Activated CD4-positive, alpha-beta memory T cell treated with anti-CD3 and anti-CD28 coated beads for 36 hours (primary cell): Measurements from ENCODE around the gene GOLGA8N. TPM values are rescaled to one million over a fixed set of nuclear protein-coding genes. Genes with fewer than 3 reads are reported as not detected.

Experiments used
- CTCF ChIA-PET: fragments of 350-600 bp; sonication (Branson Sonifier 250); formaldehyde crosslinking; loops from one replicate; lab custom pipeline; 2021; ENCODE audit warnings: antibody characterized with exemption, inconsistent platforms; lab: Charles Lee
- POLR2A ChIA-PET: fragments of 350-600 bp; sonication (Branson Sonifier 250); formaldehyde crosslinking; loops from one replicate; lab custom pipeline; 2021; ENCODE audit warnings: antibody characterized with exemption; lab: Charles Lee
- DNase-seq: peaks from one replicate; pipeline ENCODE4 v3.0.0-alpha.2; 2020
- H3K27ac Mint-ChIP-seq: one replicate; pipeline ENCODE4 v1.8.0; 2021; ENCODE audit warnings: mixed read lengths
- H3K27me3 Mint-ChIP-seq: one replicate; pipeline ENCODE4 v1.8.0; 2021; ENCODE audit warnings: mixed read lengths
- H3K36me3 Mint-ChIP-seq: one replicate; pipeline ENCODE4 v1.8.0; 2021; ENCODE audit warnings: mixed read lengths
- H3K4me1 Mint-ChIP-seq: one replicate; pipeline ENCODE4 v1.8.0; 2021; ENCODE audit warnings: low read depth, mixed read lengths
- H3K4me3 Mint-ChIP-seq: one replicate; pipeline ENCODE4 v1.8.0; 2021; ENCODE audit warnings: mild to moderate bottlenecking, mixed read lengths
- H3K9me3 Mint-ChIP-seq: one replicate; pipeline ENCODE4 v1.8.0; 2021; ENCODE audit warnings: mixed read lengths
- intact Hi-C: fragments of 100-400 bp; cut with micrococcal nuclease; formaldehyde crosslinking; loops from one replicate; pipeline ENCODE4 v1.15.1; 2023
- total RNA-seq, 2 experiments: library from RNA; stranded (reverse); gene quantifications; one replicate each; pipeline ENCODE4 v1.2.3, GENCODE V29; 2021

Gene GOLGA8N
- total RNA-seq, 2 experiments from 2014 or later, result 1.0 to 1.3 TPM

DNA sequence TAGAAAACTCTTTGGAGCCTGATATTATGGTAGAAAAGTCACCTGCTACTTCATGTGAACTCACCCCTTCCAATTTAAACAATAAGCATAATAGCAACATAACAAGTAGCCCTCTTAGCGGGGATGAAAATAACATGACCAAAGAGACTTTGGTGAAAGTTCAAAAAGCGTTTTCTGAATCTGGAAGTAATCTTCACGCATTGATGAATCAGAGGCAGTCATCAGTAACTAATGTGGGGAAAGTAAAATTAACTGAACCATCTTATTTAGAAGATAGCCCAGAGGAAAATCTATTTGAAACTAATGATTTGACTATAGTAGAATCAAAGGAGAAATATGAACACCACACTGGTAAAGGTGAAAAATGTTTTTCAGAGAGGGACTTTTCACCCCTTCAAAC is 43.2 kb downstream of the GOLGA8N start:
- Mint-ChIP-seq H3K27ac (no peak overlapping the region), H3K4me1 (no peaks in the 10 kb centered on the region), H3K9me3 (no peaks in the 10 kb centered on the region), H3K36me3 (peaks cover 50% of the 10 kb centered on the region), H3K4me3 (no peak overlapping the region), H3K27me3 (no peaks in the 10 kb centered on the region)
- intact Hi-C loops, result no loop called here
- CTCF ChIA-PET, result no interaction called here
- POLR2A ChIA-PET, result no interaction called here
- no peak for DNase-seq

DNA sequence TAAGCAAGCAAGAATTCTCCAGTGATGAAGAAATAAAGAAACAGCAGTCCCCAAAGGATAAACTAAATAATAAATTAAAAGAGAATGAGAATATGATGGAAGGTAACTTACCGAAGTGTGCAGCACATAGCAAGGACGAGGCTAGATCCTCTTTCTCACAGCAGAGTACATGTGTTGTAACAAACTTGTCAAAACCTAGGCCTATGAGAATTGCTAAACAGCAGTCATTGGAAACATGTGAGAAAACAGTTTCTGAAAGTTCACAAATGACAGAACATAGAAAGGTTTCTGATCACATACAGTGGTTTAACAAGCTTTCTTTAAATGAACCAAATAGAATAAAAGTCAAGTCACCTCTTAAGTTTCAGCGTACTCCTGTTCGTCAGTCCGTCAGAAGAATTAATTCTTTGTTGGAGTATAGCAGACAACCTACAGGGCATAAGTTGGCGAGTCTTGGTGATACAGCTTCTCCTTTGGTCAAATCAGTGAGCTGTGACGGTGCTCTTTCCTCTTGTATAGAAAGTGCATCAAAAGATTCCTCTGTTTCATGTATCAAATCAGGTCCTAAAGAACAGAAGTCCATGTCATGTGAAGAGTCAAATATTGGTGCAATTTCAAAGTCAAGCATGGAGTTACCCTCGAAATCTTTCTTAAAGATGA is 43.8 kb downstream of the GOLGA8N start:
- no peak overlapping the region for H3K4me3 Mint-ChIP-seq
- H3K27ac Mint-ChIP-seq, result no peak overlapping the region
- CTCF ChIA-PET, result interaction anchor here (1.2 kb wide), 1 partner anchor 25 kb away, joined by 3 read pairs; no protein-coding TSS in a partner anchor
- no peak for DNase-seq
- POLR2A ChIA-PET, result no interaction called here
- H3K4me1 Mint-ChIP-seq, result no peaks in the 10 kb centered on the region
- no peaks in the 10 kb centered on the region for H3K9me3 Mint-ChIP-seq
- peaks cover 49% of the 10 kb centered on the region for H3K36me3 Mint-ChIP-seq
- H3K27me3 Mint-ChIP-seq, result no peaks in the 10 kb centered on the region
- intact Hi-C loops, result no loop called here

DNA sequence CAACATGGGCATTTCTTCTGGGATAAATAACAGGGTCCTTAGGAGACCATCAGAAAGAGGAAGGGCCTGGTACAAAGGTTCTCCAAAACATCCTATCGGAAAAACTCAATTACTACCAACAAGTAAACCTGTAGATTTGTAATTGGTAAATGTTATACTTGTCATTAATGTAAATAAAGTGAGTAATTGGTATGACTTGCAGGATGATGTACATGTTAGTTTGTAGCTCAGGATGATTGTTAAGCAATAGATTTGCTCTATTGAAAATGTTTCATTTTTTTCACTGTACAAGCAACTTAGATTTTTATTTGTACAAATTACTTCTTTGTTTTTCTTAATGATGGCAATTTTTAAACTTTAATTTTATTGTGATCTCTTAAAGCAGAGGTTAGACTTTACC is 44.4 kb downstream of the GOLGA8N start:
- no peak for DNase-seq
- Mint-ChIP-seq H3K4me3 (no peak overlapping the region), H3K9me3 (no peaks in the 10 kb centered on the region), H3K4me1 (no peaks in the 10 kb centered on the region), H3K27me3 (no peaks in the 10 kb centered on the region), H3K27ac (no peak overlapping the region), H3K36me3 (peaks cover 48% of the 10 kb centered on the region)
- intact Hi-C loops, result no loop called here
- CTCF ChIA-PET, result interaction anchor here (1.2 kb wide), 1 partner anchor 25 kb away, joined by 3 read pairs; no protein-coding TSS in a partner anchor
- POLR2A ChIA-PET, result no interaction called here

DNA sequence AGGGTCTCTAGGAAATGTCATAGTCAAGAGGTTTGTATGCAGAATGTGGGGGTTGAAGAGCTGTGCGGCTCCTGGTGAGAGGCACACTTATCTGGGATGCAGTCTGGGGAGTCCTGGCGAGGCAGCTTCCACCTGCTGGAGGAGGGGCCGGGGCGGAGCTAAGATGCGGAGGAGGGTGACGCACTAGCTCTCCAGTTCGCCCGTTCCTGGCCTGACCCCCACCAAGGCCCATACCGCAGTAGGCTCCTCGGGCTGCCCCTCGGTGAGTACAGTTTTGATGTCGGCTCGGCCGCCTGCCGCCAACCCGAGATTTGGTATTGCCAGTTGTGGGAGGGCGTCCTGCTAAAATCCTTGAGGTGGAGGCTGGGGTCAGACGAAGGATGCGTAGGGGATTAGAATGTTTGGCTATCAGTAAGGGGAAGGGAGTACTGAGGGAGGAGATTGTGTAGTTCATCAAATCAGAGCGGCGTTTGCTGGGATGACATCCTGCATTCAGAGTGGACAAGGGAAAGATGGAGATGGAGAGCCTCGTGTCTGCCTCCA is 48.3 kb downstream of the GOLGA8N start, which contains the start of gene SCG5:
TSS of gene SCG5 (plus strand) at position 194 of the 543 bp plus-strand sequence. CDS start 1,883 bp downstream, outside the sequence.
- no peak within 1 kb of the TSS for H3K4me3 Mint-ChIP-seq
- ChIA-PET POLR2A (no interaction called here), CTCF (interaction anchor here (0.7 to 1.4 kb wide), 2 partner anchors 9 to 19 kb away, joined by 4 read pairs; no protein-coding TSS in a partner anchor)
- no peaks in the 10 kb centered on the region for H3K27me3 Mint-ChIP-seq
- no peak within 1 kb of the TSS for H3K27ac Mint-ChIP-seq
- H3K9me3 Mint-ChIP-seq, result no peaks in the 10 kb centered on the region
- DNase-seq, result no peak
- intact Hi-C loops, result no loop called here
- H3K36me3 Mint-ChIP-seq, result peaks cover 22% of the 10 kb centered on the region
- H3K4me1 Mint-ChIP-seq, result no peaks in the 10 kb centered on the region

GRCh38 chr15:32642667-32643435 is 49.6 kb downstream of the GOLGA8N start:
- H3K27me3 Mint-ChIP-seq, result no peaks in the 10 kb centered on the region
- ChIA-PET POLR2A (no interaction called here), CTCF (interaction anchor here (2.4 kb wide), 1 partner anchor 20 kb away, joined by 11 read pairs; no protein-coding TSS in a partner anchor)
- H3K4me1 Mint-ChIP-seq, result no peaks in the 10 kb centered on the region
- no peaks in the 10 kb centered on the region for H3K9me3 Mint-ChIP-seq
- no peak overlapping the region for H3K4me3 Mint-ChIP-seq
- intact Hi-C loops, result no loop called here
- H3K27ac Mint-ChIP-seq, result no peak overlapping the region
- H3K36me3 Mint-ChIP-seq, result peaks cover 12% of the 10 kb centered on the region
- no peak for DNase-seq

- DNase-seq, result no peak
- H3K27ac Mint-ChIP-seq, result no peak overlapping the region
- CTCF ChIA-PET, result interaction anchor here (0.7 to 2.4 kb wide), 2 partner anchors 13 to 19 kb away, joined by 3 to 11 read pairs; no protein-coding TSS in a partner anchor
- intact Hi-C loops, result no loop called here
- H3K36me3 Mint-ChIP-seq, result peaks cover 9% of the 10 kb centered on the region
- no peak overlapping the region for H3K4me3 Mint-ChIP-seq
- POLR2A ChIA-PET, result no interaction called here
- no peaks in the 10 kb centered on the region for H3K9me3 Mint-ChIP-seq
- no peaks in the 10 kb centered on the region for H3K27me3 Mint-ChIP-seq
- H3K4me1 Mint-ChIP-seq, result no peaks in the 10 kb centered on the region
Measured at GRCh38 chr15:32643907-32644445, 50.7 kb downstream of the GOLGA8N start.

DNA sequence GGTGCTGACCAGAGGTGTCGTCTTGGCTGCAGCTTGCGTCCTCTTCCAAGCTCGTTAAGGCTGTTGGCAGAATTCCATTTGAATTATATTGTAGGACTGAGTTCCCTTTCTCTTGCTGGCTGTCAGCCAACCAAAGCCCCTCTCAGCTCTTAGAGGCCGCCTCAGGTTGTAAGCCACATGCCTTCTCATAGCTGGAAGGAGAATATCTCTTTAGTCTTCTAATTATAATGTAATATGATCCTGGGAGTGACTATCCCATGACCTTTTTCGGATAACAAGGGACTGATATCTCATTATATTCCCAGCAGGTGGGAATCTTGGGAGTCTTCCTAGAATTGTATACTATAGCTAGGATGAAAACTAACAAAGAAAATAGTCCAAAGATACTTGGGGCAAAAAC is 53.0 kb downstream of the GOLGA8N start:
- Mint-ChIP-seq H3K4me1 (no peaks in the 10 kb centered on the region), H3K4me3 (no peak overlapping the region), H3K9me3 (no peaks in the 10 kb centered on the region), H3K27ac (no peak overlapping the region), H3K27me3 (no peaks in the 10 kb centered on the region), H3K36me3 (peaks cover 3% of the 10 kb centered on the region)
- intact Hi-C loops, result no loop called here
- ChIA-PET CTCF (interaction anchor here (1.2 kb wide), 1 partner anchor 16 kb away, joined by 4 read pairs; no protein-coding TSS in a partner anchor), POLR2A (no interaction called here)
- DNase-seq, result no peak

DNA sequence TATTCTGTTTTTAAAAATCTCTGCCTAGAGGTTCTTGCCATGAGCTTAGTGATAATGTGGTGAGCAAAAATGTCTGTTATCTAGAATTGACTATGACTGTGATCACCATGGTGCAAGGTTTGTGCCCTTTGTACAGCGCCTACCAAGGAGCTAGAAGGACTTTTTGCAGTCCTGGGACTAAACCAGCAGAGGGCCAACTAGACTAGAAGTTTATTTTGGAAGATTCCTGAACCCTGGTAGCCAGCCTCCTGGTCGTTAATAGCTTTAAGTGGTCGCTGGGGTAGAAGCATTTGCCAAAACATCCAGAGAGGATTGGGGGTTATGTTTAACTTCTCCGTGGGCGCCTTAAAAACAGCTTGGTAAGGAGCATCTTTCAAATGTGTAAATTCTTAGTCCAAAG is 56.1 kb downstream of the GOLGA8N start:
- no peaks in the 10 kb centered on the region for H3K4me1 Mint-ChIP-seq
- CTCF ChIA-PET, result interaction anchor here (1.1 to 4.2 kb wide), 2 partner anchors 14 to 348 kb away, joined by 3 to 32 read pairs; no protein-coding TSS in a partner anchor
- no peak overlapping the region for H3K4me3 Mint-ChIP-seq
- H3K27me3 Mint-ChIP-seq, result no peaks in the 10 kb centered on the region
- no peaks in the 10 kb centered on the region for H3K9me3 Mint-ChIP-seq
- no peak overlapping the region for H3K27ac Mint-ChIP-seq
- DNase-seq, result no peak
- H3K36me3 Mint-ChIP-seq, result peaks cover 3% of the 10 kb centered on the region
- intact Hi-C loops, result no loop called here
- POLR2A ChIA-PET, result no interaction called here

GRCh38 chr15:32651229-32651837 is 58.1 kb downstream of the GOLGA8N start:
- CTCF ChIA-PET, result interaction anchor here (0.8 to 4.2 kb wide), 5 partner anchors 9 to 452 kb away, joined by 3 to 32 read pairs (median 4); partner anchors contain the start of gene SCG5
- Mint-ChIP-seq H3K9me3 (no peaks in the 10 kb centered on the region), H3K4me1 (peaks cover under 1% of the 10 kb centered on the region), H3K27ac (no peak overlapping the region), H3K4me3 (no peak overlapping the region), H3K27me3 (no peaks in the 10 kb centered on the region), H3K36me3 (peaks cover 3% of the 10 kb centered on the region)
- intact Hi-C loops, result no loop called here
- peak; percentile 59 for DNase-seq
- POLR2A ChIA-PET, result no interaction called here

- H3K4me1 Mint-ChIP-seq, result peaks cover 2% of the 10 kb centered on the region
- POLR2A ChIA-PET, result no interaction called here
- H3K27ac Mint-ChIP-seq, result no peak overlapping the region
- peaks cover 3% of the 10 kb centered on the region for H3K36me3 Mint-ChIP-seq
- DNase-seq, result no peak
- H3K9me3 Mint-ChIP-seq, result no peaks in the 10 kb centered on the region
- CTCF ChIA-PET, result interaction anchor here (0.6 to 4.2 kb wide), 2 partner anchors 11 to 1087 kb away, joined by 3 to 32 read pairs; no protein-coding TSS in a partner anchor
- no peaks in the 10 kb centered on the region for H3K27me3 Mint-ChIP-seq
- H3K4me3 Mint-ChIP-seq, result no peak overlapping the region
- intact Hi-C loops, result no loop called here
Measured at GRCh38 chr15:32652178-32652577, 58.9 kb downstream of the GOLGA8N start.

- POLR2A ChIA-PET, result no interaction called here
- DNase-seq, result no peak
- H3K27ac Mint-ChIP-seq, result no peak overlapping the region
- H3K9me3 Mint-ChIP-seq, result no peaks in the 10 kb centered on the region
- no peaks in the 10 kb centered on the region for H3K36me3 Mint-ChIP-seq
- intact Hi-C loops, result no loop called here
- CTCF ChIA-PET, result no interaction called here
- H3K27me3 Mint-ChIP-seq, result no peaks in the 10 kb centered on the region
- H3K4me3 Mint-ChIP-seq, result no peak overlapping the region
- H3K4me1 Mint-ChIP-seq, result peaks cover 10% of the 10 kb centered on the region
Measured at GRCh38 chr15:32656091-32656490, 62.8 kb downstream of the GOLGA8N start.
